NCI-H1694 treated with DMSO at 0.1 percent for 48 hours (cell line): ENCODE measurements around the gene DLEU7.

ENCODE experiments used
- DNase-seq: peaks from one replicate; lab custom pipeline; 2025; lab: John Stamatoyannopoulos, UW

DLEU7 gene

DNA sequence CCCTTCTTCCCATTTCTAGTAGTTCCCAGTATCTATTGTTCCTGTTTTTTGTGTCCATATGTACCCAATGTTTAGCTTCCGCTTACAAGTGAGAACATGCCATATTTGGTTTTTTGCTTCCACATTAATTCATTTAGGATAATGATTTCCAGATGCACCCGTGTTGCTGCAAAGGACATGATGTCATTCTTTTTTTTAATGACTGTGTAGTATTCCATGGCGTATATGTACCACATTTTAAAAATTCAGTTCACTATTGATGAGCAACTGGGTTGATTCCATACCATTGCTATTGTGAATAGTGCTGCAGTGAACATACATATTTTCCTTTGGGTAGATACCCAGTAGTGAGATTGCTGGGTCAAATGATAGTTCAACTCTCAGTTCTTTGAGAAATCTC is 50.5 kb downstream of the DLEU7 start:
- no peak for DNase-seq

DNA sequence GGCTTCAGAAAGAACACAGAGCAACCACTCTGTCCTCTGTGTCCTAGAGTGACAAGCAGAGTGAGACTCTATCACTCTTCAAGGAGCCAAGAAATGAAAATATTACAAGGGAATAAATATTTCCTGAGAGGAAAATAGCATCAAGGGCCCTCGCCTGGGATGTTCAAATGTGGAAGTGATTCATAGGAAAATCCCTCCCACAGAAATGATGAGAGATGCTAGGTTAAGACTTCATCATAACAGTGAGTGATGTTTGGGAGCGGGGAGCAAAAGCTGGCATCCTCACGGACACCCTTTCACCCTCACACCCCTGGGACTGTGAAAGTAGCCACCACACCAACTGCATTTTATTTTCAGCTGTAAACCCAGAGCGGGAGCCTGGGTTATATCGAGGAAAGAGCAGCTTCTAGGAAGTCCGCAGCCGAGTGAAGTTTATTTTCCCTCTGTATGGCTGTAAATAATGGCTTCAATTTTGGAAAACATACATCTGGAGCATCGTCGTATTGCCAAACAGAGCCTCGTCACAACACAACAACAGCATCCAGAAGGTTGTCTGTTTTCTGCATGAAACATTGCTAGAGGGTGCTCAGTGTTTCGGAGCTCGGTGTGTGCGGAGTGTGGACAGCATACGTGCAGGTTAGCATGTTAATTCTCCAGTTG is 54.8 kb downstream of the DLEU7 start:
- no peak for DNase-seq

DNA sequence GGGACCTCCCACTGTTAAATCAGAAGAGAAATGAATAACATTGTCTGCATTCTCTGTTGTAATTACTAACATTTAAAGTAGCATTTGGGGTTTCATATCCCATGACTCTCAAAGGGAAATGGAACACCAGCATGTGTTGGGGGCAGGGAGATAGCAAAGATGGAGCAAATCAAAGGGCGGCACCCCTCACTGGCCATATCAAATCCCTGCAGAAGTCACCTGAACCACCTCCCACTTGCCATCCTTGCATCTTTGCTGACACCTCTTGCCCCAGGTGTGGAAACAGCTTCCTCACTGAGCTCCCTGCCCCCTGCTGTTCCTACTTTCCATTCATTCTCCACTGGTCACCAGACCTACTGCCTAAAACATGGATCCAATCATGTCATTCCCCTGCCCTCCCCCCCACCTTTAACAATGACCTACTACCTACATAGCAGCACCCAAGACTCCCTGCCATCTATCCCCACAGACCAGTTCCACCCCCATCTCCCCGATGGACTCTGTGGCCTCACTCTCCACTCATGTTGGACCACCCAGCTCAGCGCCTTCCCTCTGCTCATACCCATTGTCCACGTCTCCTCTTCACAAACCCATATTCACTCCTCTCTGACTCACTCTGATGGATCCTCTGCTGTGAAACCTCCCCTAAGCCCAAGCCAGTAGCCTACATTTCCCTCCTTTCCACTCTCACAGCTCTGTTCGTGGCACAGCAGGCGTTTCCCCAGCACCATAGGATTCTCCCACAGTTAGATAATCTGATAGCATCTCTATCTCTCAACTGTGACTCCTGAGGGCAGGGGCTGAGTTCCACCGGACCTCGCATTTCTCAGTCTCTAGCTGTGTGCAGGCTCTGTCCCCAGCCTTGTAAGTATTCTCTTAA is 55.9 kb downstream of the DLEU7 start:
- DNase-seq, result no peak

DNA sequence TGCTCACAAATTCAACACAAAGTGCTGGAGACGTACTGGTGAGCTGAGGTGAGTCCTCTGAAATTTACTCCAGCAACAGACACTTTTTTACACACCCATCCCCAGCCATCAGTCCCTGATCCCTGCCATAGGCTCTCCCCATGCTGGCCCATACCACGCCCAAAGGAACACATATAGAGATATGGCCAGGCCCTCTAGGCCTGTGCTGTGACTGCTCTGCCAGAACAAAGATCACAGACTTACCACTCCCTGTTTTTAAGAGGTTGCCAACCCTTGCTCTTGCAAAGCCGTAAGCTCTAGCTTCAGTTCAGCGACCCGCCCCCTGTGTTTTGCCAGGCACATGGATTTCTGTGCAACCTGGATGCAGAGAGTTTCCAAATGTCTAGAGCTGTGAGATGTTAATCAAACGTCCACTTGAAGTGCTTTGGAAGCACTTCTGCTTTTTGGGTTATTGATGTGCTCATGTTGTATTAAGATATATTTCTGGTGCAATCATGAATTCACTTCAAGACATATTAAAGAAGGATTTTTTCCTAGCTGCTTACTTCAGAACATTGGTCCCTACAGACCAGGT is 59.7 kb downstream of the DLEU7 start:
- no peak for DNase-seq

DNA sequence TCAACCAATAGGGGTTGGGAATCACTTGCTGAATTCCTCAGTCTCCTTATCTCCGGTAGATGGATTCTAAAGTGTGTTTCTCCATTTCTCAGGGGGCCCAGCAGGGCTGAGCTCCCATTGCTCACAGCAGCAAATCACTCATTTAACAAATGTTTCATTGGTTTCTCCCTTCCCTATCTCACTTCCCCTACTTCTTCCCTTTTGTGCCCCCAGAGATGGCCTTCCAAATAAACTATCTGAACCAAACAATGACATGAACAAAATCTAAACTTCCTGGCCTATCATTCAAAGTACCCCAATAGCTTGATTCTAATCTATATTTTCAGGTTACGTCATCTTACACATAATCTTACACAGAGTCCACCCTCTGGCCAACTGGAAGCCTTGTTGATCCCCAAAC is 60.4 kb downstream of the DLEU7 start:
- DNase-seq, result no peak

DNA sequence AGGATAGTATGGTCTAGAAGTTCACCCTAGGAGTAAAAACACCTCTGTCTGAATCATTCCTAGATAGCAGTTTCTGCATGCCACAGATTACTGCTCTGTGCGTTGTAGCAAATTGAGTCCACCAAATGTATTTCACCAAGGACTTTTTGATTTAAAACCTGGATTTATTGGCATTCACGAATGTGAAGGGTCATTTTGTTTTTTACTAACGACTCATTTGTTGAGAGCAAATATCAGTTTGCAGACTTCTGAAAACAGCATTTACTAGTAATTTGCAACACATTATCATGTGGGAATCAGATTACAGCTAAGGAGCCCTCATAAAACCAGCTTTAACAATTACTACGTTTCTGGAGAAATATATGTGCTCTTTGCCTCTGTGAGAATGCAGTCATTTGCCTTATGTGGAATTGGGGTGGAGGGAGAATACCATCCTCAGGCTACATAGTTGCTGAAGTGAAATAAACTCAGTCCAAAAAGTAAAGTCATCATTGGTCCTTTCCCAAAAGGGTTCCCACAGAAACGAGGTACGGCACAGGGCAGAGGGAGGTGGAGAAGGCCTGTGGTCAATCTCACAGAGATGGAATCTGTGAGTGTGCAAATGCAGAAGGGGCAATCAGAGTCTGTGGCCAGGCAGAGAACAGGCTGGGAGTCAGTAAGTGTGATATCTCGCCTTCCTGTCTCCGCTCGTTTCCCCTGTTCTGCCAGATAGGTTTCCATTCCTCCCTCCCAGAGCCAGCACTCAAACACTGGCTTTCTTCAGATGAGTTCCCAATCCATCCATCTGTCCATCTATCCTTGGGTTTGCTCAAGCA is 63.1 kb downstream of the DLEU7 start:
- no peak for DNase-seq

DNA sequence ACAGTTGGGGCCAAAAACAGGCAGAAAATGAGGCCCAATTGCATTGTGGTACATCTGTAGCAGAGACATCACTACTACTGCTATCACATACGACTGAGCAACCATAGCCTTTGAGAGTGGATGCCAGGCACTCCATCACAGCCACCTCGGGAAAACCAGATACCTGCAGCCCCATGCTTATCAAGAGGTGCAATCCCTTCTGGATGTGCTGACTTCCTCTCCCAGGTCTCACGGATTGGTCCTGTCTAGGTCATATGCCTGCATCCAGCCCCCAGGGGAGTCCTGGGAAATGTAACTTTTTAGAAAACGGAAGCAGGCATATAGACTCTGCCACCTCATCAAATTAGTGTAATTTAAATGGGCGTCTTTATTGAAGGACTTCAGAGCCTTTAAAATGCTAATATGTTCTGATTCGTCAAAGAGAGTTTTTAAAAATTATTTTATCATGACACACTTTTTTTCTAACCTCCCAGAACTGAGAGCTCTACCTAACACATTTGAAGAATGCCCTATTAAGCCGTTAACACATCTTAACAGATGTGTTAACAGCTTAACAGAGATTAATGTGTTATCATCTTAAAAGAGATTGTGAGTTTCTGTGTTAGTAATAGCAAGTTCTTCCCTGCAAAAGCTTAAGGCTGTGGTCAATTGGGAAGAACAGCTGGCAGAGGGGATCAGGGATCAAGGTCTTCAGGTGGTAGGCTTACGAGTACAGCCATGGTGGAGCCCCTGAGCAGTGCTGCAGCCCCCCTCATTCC is 63.9 kb downstream of the DLEU7 start:
- no peak for DNase-seq
